ENCODE measurements around the gene MACIR. TPM values are rescaled to one million over a fixed set of nuclear protein-coding genes. Genes with fewer than 3 reads are reported as not detected.

MACIR gene
- total RNA-seq, 4 donors from 2014 or later = 5.7 to 8.2 (median 6.4) TPM

- intact Hi-C loops (cut with DNase I; ENCODE audit: low total_unique reads) = no loop called here
- TF ChIP-seq CTCF (IDR thresholded peaks at IDR 0.05) (no peak), POLR2A (IDR thresholded peaks at IDR 0.05) (no peak)
- no peak overlapping the region for H3K4me3 ChIP-seq (ENCODE audit: low read depth, poor library complexity, severe bottlenecking)
- no peak for DNase-seq (ENCODE audit: low spot score in 2 of 2)
- WGBS, 2 donors = 36 to 40% methylated on average over 3 of the region's 3 CpGs
Measured at GRCh38 chr5:103307470-103307869, 48.9 kb downstream of the MACIR start.

GRCh38 chr5:103308774-103309173 lies 50.2 kb downstream of the MACIR start:
- no peak for TF ChIP-seq POLR2A (IDR thresholded peaks at IDR 0.05)
- TF ChIP-seq CTCF (IDR thresholded peaks at IDR 0.05) = no peak
- intact Hi-C loops (cut with DNase I; ENCODE audit: low total_unique reads) = no loop called here
- WGBS, 2 donors = 84 to 86% methylated on average over 3 of the region's 3 CpGs

GRCh38 chr5:103313056-103313455 lies 54.5 kb downstream of the MACIR start:
- no peak overlapping the region for H3K4me3 ChIP-seq (ENCODE audit: low read depth, poor library complexity, severe bottlenecking)
- intact Hi-C loops (cut with DNase I; ENCODE audit: low total_unique reads) = no loop called here
- WGBS, 2 donors = 88 to 94% methylated on average over 3 of the region's 3 CpGs
- TF ChIP-seq POLR2A (IDR thresholded peaks at IDR 0.05) (no peak), CTCF (IDR thresholded peaks at IDR 0.05) (no peak)
- no peak for DNase-seq (ENCODE audit: low spot score in 2 of 2)

More at GRCh38 chr5:103308774-103309173, 50.2 kb downstream of the MACIR start:
- no peak overlapping the region for H3K4me3 ChIP-seq (ENCODE audit: low read depth, poor library complexity, severe bottlenecking)
- DNase-seq (ENCODE audit: low spot score in 2 of 2) = no peak

- no peak overlapping the region for H3K4me3 ChIP-seq (ENCODE audit: low read depth, poor library complexity, severe bottlenecking)
- TF ChIP-seq POLR2A (IDR thresholded peaks at IDR 0.05) = no peak
- no peak for TF ChIP-seq CTCF (IDR thresholded peaks at IDR 0.05)
- intact Hi-C loops (cut with DNase I; ENCODE audit: low total_unique reads) = no loop called here
- no peak for DNase-seq (ENCODE audit: low spot score in 2 of 2)
- WGBS, 2 donors = 85 to 92% methylated on average over 3 of the region's 3 CpGs
Measured at GRCh38 chr5:103315455-103315854, 56.9 kb downstream of the MACIR start.

- intact Hi-C loops (cut with DNase I; ENCODE audit: low total_unique reads) = no loop called here
- 89 to 95% methylated on average over 1 of the region's 1 CpG for WGBS, 2 donors
- H3K4me3 ChIP-seq (ENCODE audit: low read depth, poor library complexity, severe bottlenecking) = no peak overlapping the region
- TF ChIP-seq CTCF (IDR thresholded peaks at IDR 0.05) = no peak
- TF ChIP-seq POLR2A (IDR thresholded peaks at IDR 0.05) = no peak
- DNase-seq (ENCODE audit: low spot score in 2 of 2) = no peak
Measured at GRCh38 chr5:103327451-103327850, 68.9 kb downstream of the MACIR start.

GRCh38 chr5:103327893-103328292 lies 69.3 kb downstream of the MACIR start:
- TF ChIP-seq POLR2A (IDR thresholded peaks at IDR 0.05) (no peak), CTCF (IDR thresholded peaks at IDR 0.05) (no peak)
- no peak for DNase-seq (ENCODE audit: low spot score in 2 of 2)
- no peak overlapping the region for H3K4me3 ChIP-seq (ENCODE audit: low read depth, poor library complexity, severe bottlenecking)
- intact Hi-C loops (cut with DNase I; ENCODE audit: low total_unique reads) = no loop called here
